OCI-LY3 (cell line): Measurements from ENCODE around the gene BIRC6.
"Not testable (repeated sequence)": the region's sequence is repeated elsewhere in the genome, so short reads cannot be mapped to it uniquely, and the experiment has no call there.

Experiments used
- H2AFZ ChIP-seq: fragments of 200-600, 300-600 bp; shearing (Covaris generic); 2 replicates; pipeline ENCODE4 v1.6.0; 2014; ENCODE audit warnings: antibody characterized with exemption, low read depth, low read length
- H3K27ac ChIP-seq: fragments of 200-600, 300-600 bp; sonication (generic); 2 replicates; pipeline ENCODE4 v1.5.1; 2014; ENCODE audit warnings: mild to moderate bottlenecking, low read length, moderate library complexity, mixed read lengths
- H3K27me3 ChIP-seq: fragments of 200-600, 300-600 bp; sonication (generic); 2 replicates; pipeline ENCODE4 v1.6.1; 2014; ENCODE audit warnings: low read depth, low read length, mixed read lengths
- H3K36me3 ChIP-seq: fragments of 200-600, 300-600 bp; sonication (generic); replicated peaks from 2 replicates; pipeline ENCODE3; 2014; ENCODE audit warnings: low read depth, low read length, mixed read lengths
- H3K4me1 ChIP-seq: fragments of 300-600, 200-600 bp; sonication (generic); 2 replicates; pipeline ENCODE4 v1.6.1; 2014; ENCODE audit warnings: low read length, mixed read lengths
- H3K4me2 ChIP-seq: fragments of 200-600, 300-600 bp; sonication (generic); 2 replicates; pipeline ENCODE4 v1.6.1; 2014; ENCODE audit warnings: low read length, mixed read lengths
- H3K4me3 ChIP-seq: fragments of 300-600, 200-600 bp; sonication (generic); 2 replicates; pipeline ENCODE4 v1.5.1; 2014; ENCODE audit warnings: antibody characterized with exemption, mild to moderate bottlenecking, low read length, moderate library complexity
- H3K79me2 ChIP-seq: fragments of 300-600, 200-600 bp; shearing (Covaris generic); 2 replicates; pipeline ENCODE4 v1.6.1; 2014; ENCODE audit warnings: mild to moderate bottlenecking, low read length, mixed read lengths
- H3K9ac ChIP-seq: fragments of 300-600, 200-600 bp; shearing (Covaris generic); 2 replicates; pipeline ENCODE4 v1.6.0; 2014; ENCODE audit warnings: mild to moderate bottlenecking, low read length, moderate library complexity
- H3K9me3 ChIP-seq: fragments of 200-600, 300-600 bp; shearing (Covaris generic); 2 replicates; pipeline ENCODE4 v1.6.1; 2014; ENCODE audit warnings: low read length, mixed read lengths; ENCODE audit not compliant: insufficient read depth
- H4K20me1 ChIP-seq: fragments of 200-600, 300-600 bp; sonication (generic); 2 replicates; pipeline ENCODE4 v1.6.1; 2016; ENCODE audit warnings: low read length, mixed read lengths; ENCODE audit not compliant: insufficient read depth
- CTCF ChIP-seq: fragments of 200-600, 300-600 bp; sonication (generic); IDR thresholded peaks from 2 replicates; pipeline ENCODE4 v1.5.1; 2014; ENCODE audit warnings: antibody characterized with exemption, low read length, low read depth
- EZH2phosphoT487 ChIP-seq: fragments of 200-600 bp; shearing (Covaris generic); IDR thresholded peaks from 2 replicates; pipeline ENCODE4 v1.6.1; 2018; ENCODE audit warnings: antibody characterized with exemption, mixed run types, low read depth

Gene BIRC6

GRCh38 chr2:32633040-32633439 is 276.2 kb downstream of the BIRC6 start:
- peaks cover 10% of the 10 kb centered on the region for H3K4me1 ChIP-seq
- H2AFZ ChIP-seq, result no peak overlapping the region
- H3K4me3 ChIP-seq, result no peak overlapping the region
- no peak overlapping the region for H3K27ac ChIP-seq
- H3K9me3 ChIP-seq, result no peaks in the 10 kb centered on the region
- TF ChIP-seq EZH2phosphoT487, result no peak
- no peak for TF ChIP-seq CTCF
- H3K9ac ChIP-seq, result no peak overlapping the region
- H4K20me1 ChIP-seq, result no peaks in the 10 kb centered on the region
- H3K79me2 ChIP-seq, result peaks cover 17% of the 10 kb centered on the region
- H3K36me3 ChIP-seq, result peaks cover 14% of the 10 kb centered on the region
- H3K27me3 ChIP-seq, result no peaks in the 10 kb centered on the region
- no peak overlapping the region for H3K4me2 ChIP-seq

GRCh38 chr2:32638548-32638947 is 281.7 kb downstream of the BIRC6 start:
- H3K9me3 ChIP-seq, H2AFZ ChIP-seq, H3K9ac ChIP-seq, H3K4me3 ChIP-seq, H3K4me2 ChIP-seq, H4K20me1 ChIP-seq, H3K27me3 ChIP-seq, H3K27ac ChIP-seq, H3K79me2 ChIP-seq, H3K4me1 ChIP-seq: not testable (repeated sequence)
- H3K36me3 ChIP-seq, result peaks cover 18% of the 10 kb centered on the region

- Histone ChIP-seq H3K79me2 (no peaks in the 10 kb centered on the region), H3K4me3 (no peak overlapping the region), H3K4me2 (no peak overlapping the region), H3K9me3 (no peaks in the 10 kb centered on the region), H2AFZ (no peak overlapping the region), H4K20me1 (no peaks in the 10 kb centered on the region), H3K4me1 (no peaks in the 10 kb centered on the region), H3K27ac (no peak overlapping the region), H3K9ac (no peak overlapping the region), H3K36me3 (peaks cover 14% of the 10 kb centered on the region), H3K27me3 (no peaks in the 10 kb centered on the region)
- TF ChIP-seq CTCF (no peak), EZH2phosphoT487 (no peak)
These were observed 284.4 kb downstream of the BIRC6 start for GRCh38 chr2:32641180-32641579.

DNA sequence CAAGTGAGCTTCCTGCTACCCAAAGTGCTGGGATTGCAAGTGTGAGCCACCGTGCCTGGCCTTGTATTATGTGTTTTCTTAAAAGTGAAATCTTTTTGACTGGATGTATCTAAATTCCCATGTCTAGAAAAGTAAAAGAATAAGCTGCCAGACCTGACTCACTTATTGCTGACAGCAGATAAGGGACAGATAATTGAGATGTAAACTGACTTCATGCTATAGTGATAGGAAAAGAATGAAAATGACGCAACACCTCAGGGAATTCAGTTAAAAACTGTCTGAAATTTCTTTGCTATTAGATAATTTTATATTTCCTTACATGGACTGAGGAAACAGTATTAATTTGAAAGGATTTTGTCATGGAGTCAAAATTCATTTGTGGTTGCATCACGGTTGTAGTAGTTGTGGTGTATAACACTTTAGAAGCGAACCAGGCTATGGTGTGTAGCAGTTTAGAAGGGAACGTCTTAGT is 290.4 kb downstream of the BIRC6 start:
- Histone ChIP-seq H3K4me2 (no peak overlapping the region), H2AFZ (no peak overlapping the region), H3K9me3 (no peaks in the 10 kb centered on the region), H3K27ac (no peak overlapping the region), H3K79me2 (no peaks in the 10 kb centered on the region), H3K4me3 (no peak overlapping the region), H3K9ac (no peak overlapping the region), H3K4me1 (no peaks in the 10 kb centered on the region), H4K20me1 (no peaks in the 10 kb centered on the region), H3K36me3 (peaks cover 9% of the 10 kb centered on the region), H3K27me3 (no peaks in the 10 kb centered on the region)
- TF ChIP-seq CTCF (no peak), EZH2phosphoT487 (no peak)
